HepG2 (cell line): ENCODE data around the gene KRTAP3-2. TPM values are rescaled to one million over a fixed set of nuclear protein-coding genes. Genes with fewer than 3 reads are reported as not detected.

Experiments
- ATAC-seq: fragments of 200-7000 bp; cut with Tn5 transposase; 3 replicates; pipeline ENCODE4 v1.9.1; 2020; ENCODE audit warnings: mild to moderate bottlenecking, moderate library complexity
- BruUV-seq: library from RNA; stranded (reverse); fragments of 400-500 nt; replicated peaks from 2 replicates; lab custom pipeline; 2021; lab: Mats Ljungman, UMichigan
- CTCF ChIA-PET: fragments of 300-600 bp; formaldehyde crosslinking; extraction: SDS; loops from one replicate; lab custom pipeline; 2021; ENCODE audit warnings: low total read pairs, inconsistent platforms, low intra/inter-chr PET ratio; lab: Yijun Ruan, JAX
- POLR2A ChIA-PET: fragments of 350-600 bp; sonication (Branson Sonifier 250); formaldehyde crosslinking; loops from one replicate; lab custom pipeline; 2020; ENCODE audit warnings: antibody characterized with exemption, inconsistent platforms; lab: Yijun Ruan, JAX
- DNase-seq: peaks from one replicate; pipeline ENCODE4 v3.0.0-alpha.2; 2015; ENCODE audit warnings: low spot score
- FAIRE-seq: peaks from 3 replicates; lab custom pipeline; 2011; peaks lifted over from hg19 to GRCh38; lab: Jason Lieb, UNC
- H2AFZ ChIP-seq: one replicate; pipeline ENCODE4 v1.6.1; 2011; ENCODE audit warnings: low read length, inconsistent platforms
- H3K27ac ChIP-seq: fragments of 300-600 bp; 3 replicates; pipeline ENCODE4 v1.8.0; 2011; ENCODE audit warnings: mixed run types, mild to moderate bottlenecking, mixed read lengths, low read length, inconsistent platforms; ENCODE audit not compliant: insufficient read depth; ENCODE audit errors: extremely low read length
- H3K27me3 ChIP-seq, 2 experiments: fragments of 200-600 bp in 1 of 2; 2 replicates in 1 of 2; 3 replicates in 1 of 2; pipeline versions ENCODE4 v1.6.0 to v1.8.0; 2011; ENCODE audit warnings: low read length in 2 of 2, mild to moderate bottlenecking in 2 of 2, moderate library complexity in 2 of 2, inconsistent platforms in 1 of 2; ENCODE audit not compliant: insufficient read depth in 2 of 2, control insufficient read depth in 1 of 2
- H3K36me3 ChIP-seq, 2 experiments: fragments of 200-600 bp in 1 of 2; replicated peaks in 1 of 2; 2 replicates in 1 of 2; 3 replicates in 1 of 2; pipeline versions ENCODE4 v1.5.1 to v1.8.0; 2011; ENCODE audit warnings: low read length in 2 of 2, inconsistent platforms in 1 of 2; ENCODE audit not compliant: insufficient read depth in 2 of 2, control insufficient read depth in 1 of 2
- H3K4me1 ChIP-seq: 2 replicates; pipeline ENCODE4 v1.5.1; 2012; ENCODE audit warnings: low read length, inconsistent platforms; ENCODE audit not compliant: insufficient read depth
- H3K4me2 ChIP-seq: 2 replicates; pipeline ENCODE4 v1.6.0; 2011; ENCODE audit warnings: low read depth, low read length, inconsistent platforms
- H3K4me3 ChIP-seq, 3 experiments: fragments of 200-600 bp in 1 of 3; sonication (generic), shearing (Covaris generic) in 1 of 3; replicated peaks in 1 of 3; 2 replicates each; pipeline ENCODE4 v1.5.1; 2011 to 2016; ENCODE audit warnings: low read length in 3 of 3, inconsistent platforms in 2 of 3, low read depth in 2 of 3, mild to moderate bottlenecking in 2 of 3, control low read depth in 1 of 3, mixed read lengths in 1 of 3; ENCODE audit not compliant: insufficient read depth in 1 of 3
- H3K79me2 ChIP-seq: one replicate; pipeline ENCODE4 v1.6.1; 2011; ENCODE audit warnings: low read length, inconsistent platforms; ENCODE audit not compliant: insufficient read depth
- H3K9ac ChIP-seq: 2 replicates; pipeline ENCODE4 v1.6.0; 2011; ENCODE audit warnings: mild to moderate bottlenecking, low read depth, low read length, inconsistent platforms; ENCODE audit not compliant: insufficient read depth
- H3K9me3 ChIP-seq: 2 replicates; pipeline ENCODE4 v1.5.1; 2012; ENCODE audit warnings: mild to moderate bottlenecking, low read length
- H4K20me1 ChIP-seq: 2 replicates; pipeline ENCODE4 v1.6.0; 2011; ENCODE audit warnings: inconsistent platforms, mild to moderate bottlenecking, low read length, moderate library complexity; ENCODE audit not compliant: insufficient read depth
- ATF2 ChIP-seq: sonication (generic); formaldehyde crosslinking; IDR thresholded peaks from 2 replicates; pipeline ENCODE4 v1.4.0; 2020; ENCODE audit warnings: missing genetic modification reagents
- BCL6 ChIP-seq: IDR thresholded peaks from 2 replicates; pipeline ENCODE4 v1.6.1; 2016; ENCODE audit warnings: missing genetic modification reagents, missing compliant biosample characterization
- ELF1 ChIP-seq: sonication (generic); formaldehyde crosslinking; IDR thresholded peaks from 2 replicates; pipeline ENCODE4 v1.4.0; 2020; ENCODE audit warnings: missing genetic modification reagents
- FOXA1 ChIP-seq, 2 experiments: fragments of 450-650 bp in 1 of 2; sonication (generic) in 1 of 2; formaldehyde crosslinking in 1 of 2; IDR thresholded peaks; 2 replicates each; pipeline versions ENCODE4 v1.4.0 to v1.6.1; 2016 to 2020; ENCODE audit warnings: missing genetic modification reagents in 1 of 2
- GLMP ChIP-seq: sonication (generic); formaldehyde crosslinking; IDR thresholded peaks from 2 replicates; pipeline ENCODE4 v1.9.0; 2021; ENCODE audit warnings: missing genetic modification reagents, mild to moderate bottlenecking, borderline replicate concordance
- PHB2 ChIP-seq: fragments of 450-650 bp; IDR thresholded peaks from 2 replicates; pipeline ENCODE4 v1.6.1; 2018; ENCODE audit not compliant: partially characterized antibody
- PITX1 ChIP-seq: sonication (generic); formaldehyde crosslinking; IDR thresholded peaks from 2 replicates; pipeline ENCODE4 v1.5.1; 2020; ENCODE audit warnings: mild to moderate bottlenecking, missing genetic modification reagents
- SMAD3 ChIP-seq: sonication (generic); formaldehyde crosslinking; IDR thresholded peaks from 2 replicates; pipeline ENCODE4 v1.4.0; 2020; ENCODE audit warnings: missing genetic modification reagents
- SMYD3 ChIP-seq: sonication (generic); formaldehyde crosslinking; IDR thresholded peaks from 2 replicates; pipeline ENCODE4 v1.8.1; 2023; ENCODE audit warnings: mild to moderate bottlenecking, missing genetic modification reagents
- SOX13 ChIP-seq, 3 experiments: fragments of 450-650 bp in 1 of 3; sonication (generic) in 1 of 3; formaldehyde crosslinking in 1 of 3; IDR thresholded peaks in 2 of 3; conservative IDR thresholded peaks in 1 of 3; 2 replicates each; pipeline versions ENCODE4 v1.5.0 to v1.6.1; 2016 to 2020; ENCODE audit warnings: antibody characterized with exemption in 1 of 3, mild to moderate bottlenecking in 1 of 3, missing compliant biosample characterization in 1 of 3, missing genetic modification reagents in 1 of 3, moderate library complexity in 1 of 3
- ZFAT ChIP-seq: sonication (generic); formaldehyde crosslinking; conservative IDR thresholded peaks from 2 replicates; pipeline ENCODE4 v1.8.1; 2023; ENCODE audit warnings: missing genetic modification reagents, inconsistent platforms
- ZNF143 ChIP-seq: sonication (generic); formaldehyde crosslinking; IDR thresholded peaks from 2 replicates; pipeline ENCODE4 v1.4.0; 2020; ENCODE audit warnings: missing genetic modification reagents
- ZNF441 ChIP-seq: sonication (generic); formaldehyde crosslinking; IDR thresholded peaks from 2 replicates; pipeline ENCODE4 v1.7.0; 2021; ENCODE audit warnings: missing genetic modification reagents, borderline replicate concordance
- ZNF563 ChIP-seq: sonication (generic); formaldehyde crosslinking; IDR thresholded peaks from 2 replicates; pipeline ENCODE4 v1.8.0; 2022; ENCODE audit warnings: mild to moderate bottlenecking, moderate library complexity, missing genetic modification reagents
- WGBS: methylation state at CpG from one replicate; pipeline ENCODE4 v1.1.6; 2017; ENCODE audit warnings: low lambda C conversion rate; 5-methylcytosine and 5-hydroxymethylcytosine counted together
- in situ Hi-C: cut with HindIII; loops from 2 replicates; pipeline ENCODE4 v1.10.0; 2017; ENCODE audit warnings: low pct_unique_long_range_greater_than_20kb; ENCODE audit not compliant: extremely low pct_ligation_motif_present
- intact Hi-C: fragments of 100-400 bp; cut with micrococcal nuclease; formaldehyde crosslinking; loops from one replicate; pipeline ENCODE4 v1.10.0; 2022; ENCODE audit not compliant: unreplicated experiment
- polyA plus RNA-seq, 8 experiments: library from polyadenylated mRNA; depleted of rRNA in 3 of 8; stranded (reverse) in 7 of 8; unstranded in 1 of 8; fragments of >200 nt; fragmentation: Illumina TruSeq in 4 of 8; extraction: Trizol in 4 of 8; gene quantifications; 2 replicates each; pipeline versions ENCODE4 v1.2.1 to v1.2.3, GENCODE V29; 2011 to 2016; ENCODE audit warnings: low read depth in 4 of 8, missing spikeins in 1 of 8, mixed read lengths in 1 of 8; ENCODE audit not compliant: insufficient read depth in 1 of 8
- total RNA-seq, 5 experiments: library from RNA; depleted of rRNA; stranded (reverse); fragments of >200 nt; fragmentation: Illumina TruSeq; extraction: Trizol; gene quantifications; 2 replicates each; pipeline ENCODE4 v1.2.3, GENCODE V29; 2016; ENCODE audit warnings: low read depth in 1 of 5
- TF ChIP-seq, protein P1 (sequence below): sonication (generic); formaldehyde crosslinking; IDR thresholded peaks from 2 replicates; pipeline ENCODE4 v1.4.0; 2020; ENCODE audit warnings: mild to moderate bottlenecking, missing genetic modification reagents
- TF ChIP-seq, protein P2 (sequence below): sonication (generic); formaldehyde crosslinking; IDR thresholded peaks from 2 replicates; pipeline ENCODE4 v1.4.0; 2020; ENCODE audit warnings: missing genetic modification reagents

The KRTAP3-2 gene
- total and polyA plus RNA-seq, 2 of the 13 experiments (the other 11 are each of a cell fraction or from before 2014, with no cell fraction given), result not detected

DNA sequence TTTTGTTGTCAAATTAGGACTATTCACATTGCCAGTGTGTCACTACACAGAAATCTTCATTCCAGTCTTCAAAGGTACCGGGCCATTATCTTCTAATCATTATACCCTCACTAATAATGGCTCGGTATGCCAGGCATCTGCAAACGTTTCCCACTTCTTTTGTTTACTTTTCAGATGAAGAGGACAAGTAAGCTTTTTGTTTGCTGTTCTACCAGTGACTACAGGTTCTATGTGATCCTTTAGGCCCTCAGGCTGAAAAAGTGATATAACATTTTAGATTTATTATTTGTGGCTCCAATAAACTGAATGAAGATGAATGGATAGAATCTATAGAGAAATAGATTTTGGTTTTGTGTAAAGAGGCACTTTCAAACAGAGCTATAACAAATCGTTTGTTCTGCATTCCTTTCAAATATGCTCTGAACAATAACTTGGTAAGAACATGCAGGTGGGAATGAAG lies 9.6 kb upstream of the KRTAP3-2 start:
- peak; percentile 96 for ATAC-seq
- ChIA-PET POLR2A (interaction anchor here (0.9 to 2.1 kb wide), 5 partner anchors 11 to 107 kb away, joined by 3 to 15 read pairs (median 7); no protein-coding TSS in a partner anchor), CTCF (no interaction called here)
- peak; percentile 99 for DNase-seq
- no peaks in the 10 kb centered on the region for H3K36me3 ChIP-seq
- no peaks in the 10 kb centered on the region for H3K9me3 ChIP-seq
- H3K4me3 ChIP-seq, result no peak overlapping the region; a peak in 1 of 6 replicates
- in situ Hi-C loops (loop anchor here (5.0 kb wide), 1 partner anchor 48 kb away; the partner anchor contains the start of gene KRTAP2-2), intact Hi-C loops (loop anchor here (1.0 to 5.0 kb wide), 3 partner anchors 49 to 102 kb away; no protein-coding TSS in a partner anchor)
- peak; percentile 79 for FAIRE-seq
- no peak overlapping the region for H2AFZ ChIP-seq
- BruUV-seq, result no TSS peak
- WGBS, result 0% methylated on average over 4 of the region's 4 CpGs
- peak overlapping the region; percentile 55 for H3K9ac ChIP-seq
- H4K20me1 ChIP-seq, result no peaks in the 10 kb centered on the region
- no peaks in the 10 kb centered on the region for H3K27me3 ChIP-seq
- peak overlapping the region; percentile 70 for H3K27ac ChIP-seq
- peak overlapping the region; percentile 36 for H3K4me2 ChIP-seq
- no peaks in the 10 kb centered on the region for H3K79me2 ChIP-seq
- H3K4me1 ChIP-seq, result peaks cover 66% of the 10 kb centered on the region
- TF ChIP-seq PITX1 (peak; percentile 80; the same call in 1 of the 2 replicates), ZNF143 (no peak), BCL6 (CRISPR knock-in tag) (peak; percentile 85), ZFAT (CRISPR knock-in tag) (no peak), FOXA1 (IDR thresholded peaks at IDR 0.05) (0 out of 2 replicates have a peak, but pooled peaks have one; percentile 47), FOXA1 (CRISPR knock-in tag; IDR thresholded peaks at IDR 0.05) (peak; percentile 83), GLMP (CRISPR knock-in tag) (no peak), SOX13 (IDR thresholded peaks at IDR 0.05) (peak; percentile 97), SOX13 (CRISPR knock-in tag; conservative IDR thresholded peaks at IDR 0.05 in 1 of 2, IDR thresholded peaks at IDR 0.05 in 1 of 2) (peak in 1 of 2 experiments; percentile 100; a peak in 2 of 4 replicates), PHB2 (no peak), ELF1 (CRISPR knock-in tag) (no peak), ATF2 (peak; percentile 67; the same call in 1 of the 2 replicates), SMYD3 (CRISPR knock-in tag) (peak; percentile 52; the same call in 1 of the 2 replicates), ZNF563 (no peak), SMAD3 (peak; percentile 88), ZNF441 (CRISPR knock-in tag) (no peak)
- TF ChIP-seq, protein P1, sequence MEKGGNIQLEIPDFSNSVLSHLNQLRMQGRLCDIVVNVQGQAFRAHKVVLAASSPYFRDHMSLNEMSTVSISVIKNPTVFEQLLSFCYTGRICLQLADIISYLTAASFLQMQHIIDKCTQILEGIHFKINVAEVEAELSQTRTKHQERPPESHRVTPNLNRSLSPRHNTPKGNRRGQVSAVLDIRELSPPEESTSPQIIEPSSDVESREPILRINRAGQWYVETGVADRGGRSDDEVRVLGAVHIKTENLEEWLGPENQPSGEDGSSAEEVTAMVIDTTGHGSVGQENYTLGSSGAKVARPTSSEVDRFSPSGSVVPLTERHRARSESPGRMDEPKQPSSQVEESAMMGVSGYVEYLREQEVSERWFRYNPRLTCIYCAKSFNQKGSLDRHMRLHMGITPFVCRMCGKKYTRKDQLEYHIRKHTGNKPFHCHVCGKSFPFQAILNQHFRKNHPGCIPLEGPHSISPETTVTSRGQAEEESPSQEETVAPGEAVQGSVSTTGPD (CRISPR knock-in tag), result no peak
- TF ChIP-seq, protein P2, sequence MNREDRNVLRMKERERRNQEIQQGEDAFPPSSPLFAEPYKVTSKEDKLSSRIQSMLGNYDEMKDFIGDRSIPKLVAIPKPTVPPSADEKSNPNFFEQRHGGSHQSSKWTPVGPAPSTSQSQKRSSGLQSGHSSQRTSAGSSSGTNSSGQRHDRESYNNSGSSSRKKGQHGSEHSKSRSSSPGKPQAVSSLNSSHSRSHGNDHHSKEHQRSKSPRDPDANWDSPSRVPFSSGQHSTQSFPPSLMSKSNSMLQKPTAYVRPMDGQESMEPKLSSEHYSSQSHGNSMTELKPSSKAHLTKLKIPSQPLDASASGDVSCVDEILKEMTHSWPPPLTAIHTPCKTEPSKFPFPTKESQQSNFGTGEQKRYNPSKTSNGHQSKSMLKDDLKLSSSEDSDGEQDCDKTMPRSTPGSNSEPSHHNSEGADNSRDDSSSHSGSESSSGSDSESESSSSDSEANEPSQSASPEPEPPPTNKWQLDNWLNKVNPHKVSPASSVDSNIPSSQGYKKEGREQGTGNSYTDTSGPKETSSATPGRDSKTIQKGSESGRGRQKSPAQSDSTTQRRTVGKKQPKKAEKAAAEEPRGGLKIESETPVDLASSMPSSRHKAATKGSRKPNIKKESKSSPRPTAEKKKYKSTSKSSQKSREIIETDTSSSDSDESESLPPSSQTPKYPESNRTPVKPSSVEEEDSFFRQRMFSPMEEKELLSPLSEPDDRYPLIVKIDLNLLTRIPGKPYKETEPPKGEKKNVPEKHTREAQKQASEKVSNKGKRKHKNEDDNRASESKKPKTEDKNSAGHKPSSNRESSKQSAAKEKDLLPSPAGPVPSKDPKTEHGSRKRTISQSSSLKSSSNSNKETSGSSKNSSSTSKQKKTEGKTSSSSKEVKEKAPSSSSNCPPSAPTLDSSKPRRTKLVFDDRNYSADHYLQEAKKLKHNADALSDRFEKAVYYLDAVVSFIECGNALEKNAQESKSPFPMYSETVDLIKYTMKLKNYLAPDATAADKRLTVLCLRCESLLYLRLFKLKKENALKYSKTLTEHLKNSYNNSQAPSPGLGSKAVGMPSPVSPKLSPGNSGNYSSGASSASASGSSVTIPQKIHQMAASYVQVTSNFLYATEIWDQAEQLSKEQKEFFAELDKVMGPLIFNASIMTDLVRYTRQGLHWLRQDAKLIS, result no peak
